ENCODE data around the gene FBXL15. TPM values are rescaled to one million over a fixed set of nuclear protein-coding genes. Genes with fewer than 3 reads are reported as not detected.

Gene FBXL15
- total and polyA plus RNA-seq, 2 of the 4 experiments (the other 2 are of a cell fraction) = 3.0 to 8.4 TPM

DNA sequence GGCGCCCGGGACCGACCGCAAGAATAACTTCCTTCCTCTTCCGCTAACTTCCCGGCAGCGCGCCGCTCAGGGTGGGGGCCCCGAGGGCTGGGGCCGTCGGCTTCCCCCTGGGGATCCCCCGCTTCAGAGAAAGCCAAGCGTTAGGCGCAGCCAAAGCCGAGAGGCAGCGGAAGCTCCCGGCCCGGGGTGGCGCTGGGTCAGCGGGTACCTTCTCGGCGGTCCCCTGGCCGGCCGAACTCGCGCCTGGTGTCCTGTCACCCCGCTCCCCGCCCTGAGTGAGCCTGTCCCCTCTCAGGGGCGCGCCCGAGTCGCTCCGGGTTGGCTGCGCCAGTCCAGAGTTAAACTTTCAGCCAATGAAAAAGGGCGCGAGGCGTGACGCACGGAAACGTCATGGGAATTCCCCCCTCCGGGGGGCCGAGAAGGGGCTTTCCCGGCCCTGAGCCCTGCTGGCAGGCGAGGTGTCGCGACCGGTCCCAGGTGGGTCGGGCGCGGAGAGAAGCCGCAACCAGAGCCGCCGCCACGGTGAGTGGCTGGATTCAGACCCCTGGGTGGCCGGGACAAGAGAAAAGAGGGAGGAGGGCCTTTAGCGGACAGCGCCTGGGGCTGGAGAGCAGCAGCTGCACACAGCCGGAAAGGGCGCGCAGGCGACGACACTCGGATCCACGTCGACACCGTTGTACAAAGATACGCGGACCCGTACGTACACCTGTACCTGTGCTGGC, 26.4 kb upstream of the FBXL15 start:
- Histone ChIP-seq H3K9ac (ENCODE audit: low read depth, low read length) (peak overlapping the region; percentile 58), H2AK9ac (replicated peaks; ENCODE audit: low read depth, low read length, poor library complexity) (peak overlapping the region; percentile 86), H3K23ac (ENCODE audit: low read depth, low read length) (peak overlapping the region; percentile 89), H3K4me3 (ENCODE audit: insufficient read depth, low read depth, low read length) (peak overlapping the region; percentile 51), H4K8ac (ENCODE audit: low read depth in 2 of 2, low read length in 2 of 2) (peak overlapping the region; percentile 56 to 81; a peak in 2 of 4 replicates), H2BK15ac (ENCODE audit: low read depth, low read length) (no peak overlapping the region), H3K14ac (replicated peaks; ENCODE audit: low read depth, low read length) (peak overlapping the region; percentile 67; the same call in 1 of the 2 replicates), H3K27ac (ENCODE audit: insufficient read depth, low read length) (peak overlapping the region; percentile 55), H3K56ac (ENCODE audit: extremely low read depth, insufficient read depth, low read length) (no peak overlapping the region; the same call in 1 of the 2 replicates), H2BK120ac (ENCODE audit: low read depth, low read length) (peak overlapping the region; percentile 37), H3K18ac (ENCODE audit: low read depth, low read length) (peak overlapping the region; percentile 55; the same call in 1 of the 2 replicates), H4K91ac (ENCODE audit: insufficient read depth, low read depth, low read length) (peak overlapping the region; percentile 58; the same call in 1 of the 2 replicates), H3K27me3 (ENCODE audit: control insufficient read depth, insufficient read depth, low read length) (no peaks in the 10 kb centered on the region), H4K5ac (ENCODE audit: low read depth, low read length) (peak overlapping the region; percentile 25; the same call in 1 of the 2 replicates), H3K4me1 (ENCODE audit: control insufficient read depth, insufficient read depth, low read length) (peaks cover 7% of the 10 kb centered on the region), H2BK5ac (ENCODE audit: low read depth, low read length, poor library complexity, severe bottlenecking) (peak overlapping the region; percentile 82), H2AFZ (replicated peaks; ENCODE audit: low read length, poor library complexity) (peak overlapping the region; percentile 94), H3K79me1 (ENCODE audit: low read depth in 1 of 2, low read length in 2 of 2) (peaks cover 13 to 29% of the 10 kb centered on the region in 2 experiments), H3K4me2 (ENCODE audit: low read depth, low read length) (peak overlapping the region; percentile 99), H3K36me3 (ENCODE audit: control insufficient read depth, insufficient read depth, low read length) (peaks cover 6% of the 10 kb centered on the region; the same call in 1 of the 2 replicates), H3K9me3 (ENCODE audit: control insufficient read depth, insufficient read depth, low read length) (no peaks in the 10 kb centered on the region), H4K20me1 (ENCODE audit: insufficient read depth, low read length) (0 out of 2 replicates have a peak, but pooled peaks cover 3% of the 10 kb centered on the region), H2AK5ac (ENCODE audit: low read depth, low read length) (peak overlapping the region; percentile 91), H3K4ac (ENCODE audit: low read depth, low read length) (peak overlapping the region; percentile 84), H3K9me1 (ENCODE audit: insufficient read depth, low read length) (peaks cover 10% of the 10 kb centered on the region), H2BK20ac (ENCODE audit: low read depth, low read length) (no peak overlapping the region)
- in situ Hi-C loops (cut with MboI; ENCODE audit: low sequenced_read_pairs) = loop anchor here (5.0 kb wide), 1 partner anchor 83 kb away; no protein-coding TSS in a partner anchor
- BruUV-seq (replicated peaks) = no TSS peak
- intact Hi-C loops (cut with micrococcal nuclease) = loop anchor here (1.0 to 10.0 kb wide), 5 partner anchors 27 to 251 kb away; partner anchors contain the start of gene TRIM8
- CTCF ChIA-PET = interaction anchor here (0.6 to 1.4 kb wide), 8 partner anchors 9 to 224 kb away, joined by 3 to 4 read pairs (median 3); no protein-coding TSS in a partner anchor
- DNase-seq (peak; percentile 95), ATAC-seq (ENCODE audit: low read depth) (peak; percentile 89)
- POLR2A ChIA-PET (ENCODE audit: unreplicated experiment) = no interaction called here
- 1% methylated on average over 33 of the region's 71 CpGs; no CpG with 5 or more reads in 1 of the 2 experiments for whole genome bisulfite sequencing, 2 experiments (ENCODE audit: extremely low coverage in 2 of 2, insufficient read length in 1 of 2)
- dilution Hi-C loops (cut with HindIII; ENCODE audit: low sequenced_read_pairs, unreplicated experiment) = no loop called here
- TF ChIP-seq RCOR1 (IDR thresholded peaks at IDR 0.05; ENCODE audit: insufficient replicate concordance, low read length) (no peak), RFX5 (IDR thresholded peaks at IDR 0.05; ENCODE audit: low read depth, low read length) (no peak), SMC3 (IDR thresholded peaks at IDR 0.05; ENCODE audit: low read depth, low read length) (peak; percentile 74; the same call in 1 of the 2 replicates), MXI1 (IDR thresholded peaks at IDR 0.05; ENCODE audit: borderline replicate concordance, low read depth, low read length) (no peak), BHLHE40 (IDR thresholded peaks at IDR 0.05; ENCODE audit: low read depth, low read length) (peak; percentile 24; the same call in 1 of the 2 replicates), CHD1 (IDR thresholded peaks at IDR 0.05; ENCODE audit: low read depth, low read length) (no peak; the same call in 1 of the 2 replicates), POLR2A (IDR thresholded peaks at IDR 0.05; ENCODE audit: low read depth, low read length) (peak; percentile 93), CEBPB (IDR thresholded peaks at IDR 0.05; ENCODE audit: low read depth, low read length) (no peak), MAFK (IDR thresholded peaks at IDR 0.05; ENCODE audit: low read depth, low read length) (no peak), RAD21 (IDR thresholded peaks at IDR 0.05; ENCODE audit: low read length) (no peak), MAZ (IDR thresholded peaks at IDR 0.05; ENCODE audit: borderline replicate concordance, low read depth, low read length) (peak; percentile 93), FOS (IDR thresholded peaks at IDR 0.05; ENCODE audit: low read depth, low read length) (peak; percentile 34; the same call in 1 of the 2 replicates)
- TF ChIP-seq, protein P1, sequence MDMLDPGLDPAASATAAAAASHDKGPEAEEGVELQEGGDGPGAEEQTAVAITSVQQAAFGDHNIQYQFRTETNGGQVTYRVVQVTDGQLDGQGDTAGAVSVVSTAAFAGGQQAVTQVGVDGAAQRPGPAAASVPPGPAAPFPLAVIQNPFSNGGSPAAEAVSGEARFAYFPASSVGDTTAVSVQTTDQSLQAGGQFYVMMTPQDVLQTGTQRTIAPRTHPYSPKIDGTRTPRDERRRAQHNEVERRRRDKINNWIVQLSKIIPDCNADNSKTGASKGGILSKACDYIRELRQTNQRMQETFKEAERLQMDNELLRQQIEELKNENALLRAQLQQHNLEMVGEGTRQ (IDR thresholded peaks at IDR 0.05; ENCODE audit: low read depth, low read length) = 0 out of 2 replicates have a peak, but pooled peaks have one; percentile 2
- TF ChIP-seq, protein P2, sequence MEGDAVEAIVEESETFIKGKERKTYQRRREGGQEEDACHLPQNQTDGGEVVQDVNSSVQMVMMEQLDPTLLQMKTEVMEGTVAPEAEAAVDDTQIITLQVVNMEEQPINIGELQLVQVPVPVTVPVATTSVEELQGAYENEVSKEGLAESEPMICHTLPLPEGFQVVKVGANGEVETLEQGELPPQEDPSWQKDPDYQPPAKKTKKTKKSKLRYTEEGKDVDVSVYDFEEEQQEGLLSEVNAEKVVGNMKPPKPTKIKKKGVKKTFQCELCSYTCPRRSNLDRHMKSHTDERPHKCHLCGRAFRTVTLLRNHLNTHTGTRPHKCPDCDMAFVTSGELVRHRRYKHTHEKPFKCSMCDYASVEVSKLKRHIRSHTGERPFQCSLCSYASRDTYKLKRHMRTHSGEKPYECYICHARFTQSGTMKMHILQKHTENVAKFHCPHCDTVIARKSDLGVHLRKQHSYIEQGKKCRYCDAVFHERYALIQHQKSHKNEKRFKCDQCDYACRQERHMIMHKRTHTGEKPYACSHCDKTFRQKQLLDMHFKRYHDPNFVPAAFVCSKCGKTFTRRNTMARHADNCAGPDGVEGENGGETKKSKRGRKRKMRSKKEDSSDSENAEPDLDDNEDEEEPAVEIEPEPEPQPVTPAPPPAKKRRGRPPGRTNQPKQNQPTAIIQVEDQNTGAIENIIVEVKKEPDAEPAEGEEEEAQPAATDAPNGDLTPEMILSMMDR (conservative IDR thresholded peaks at IDR 0.05; ENCODE audit: low read depth, low read length) = no peak; the same call in 1 of the 2 replicates
